ENCODE data around the gene TEX9.

TEX9 gene

GRCh38 chr15:56460071-56460470, 94.8 kb downstream of the TEX9 start:
- H2BK120ac ChIP-seq (ENCODE audit: insufficient read depth, low read length, poor library complexity): no peak overlapping the region
- no peak overlapping the region for H4K12ac ChIP-seq (ENCODE audit: low read depth, low read length)
- H3K4me2 ChIP-seq (ENCODE audit: low read length): no peak overlapping the region
- H3K79me2 ChIP-seq (ENCODE audit: control insufficient read depth, insufficient read depth, low read length, poor library complexity): no peaks in the 10 kb centered on the region
- H3K4me3 ChIP-seq (ENCODE audit: low read depth, low read length): no peak overlapping the region
- no peaks in the 10 kb centered on the region for H3K36me3 ChIP-seq (ENCODE audit: control insufficient read depth in 1 of 2, insufficient read depth in 2 of 2, low read length in 2 of 2)
- no peak overlapping the region for H4K91ac ChIP-seq (ENCODE audit: low read depth, low read length)
- DNase-seq: no peak
- H2BK5ac ChIP-seq (ENCODE audit: low read depth, low read length, poor library complexity): no peak overlapping the region
- no peaks in the 10 kb centered on the region for H3K79me1 ChIP-seq (ENCODE audit: low read length)
- no peak overlapping the region for H3K18ac ChIP-seq (ENCODE audit: low read length)
- WGBS (ENCODE audit: extremely low coverage, insufficient coverage, insufficient read length): no CpG with 5 or more reads among the region's 1 CpG
- H2AK5ac ChIP-seq (ENCODE audit: low read length): no peak overlapping the region
- no peak overlapping the region for H2AFZ ChIP-seq (ENCODE audit: insufficient read depth, low read length, poor library complexity)
- no peaks in the 10 kb centered on the region for H3K27me3 ChIP-seq (ENCODE audit: insufficient read depth, low read length)
- no peaks in the 10 kb centered on the region for H3K9me3 ChIP-seq (ENCODE audit: insufficient read depth, low read depth, low read length)
- H3K4ac ChIP-seq (ENCODE audit: low read depth, low read length): no peak overlapping the region
- H3K9ac ChIP-seq (ENCODE audit: low read length): no peak overlapping the region
- no peaks in the 10 kb centered on the region for H3K4me1 ChIP-seq (ENCODE audit: control insufficient read depth in 1 of 2, insufficient read depth in 2 of 2, low read length in 2 of 2)
- H3K27ac ChIP-seq (ENCODE audit: low read depth, low read length): no peak overlapping the region
- H2BK12ac ChIP-seq (ENCODE audit: low read length): no peak overlapping the region
- no peak overlapping the region for H3K14ac ChIP-seq (ENCODE audit: low read length)
- H3K23ac ChIP-seq (ENCODE audit: low read length): no peak overlapping the region
- H4K8ac ChIP-seq (ENCODE audit: low read depth, low read length): no peak overlapping the region

GRCh38 chr15:56460947-56461346, 95.7 kb downstream of the TEX9 start:
- no peak overlapping the region for H3K23ac ChIP-seq (ENCODE audit: low read length)
- no CpG with 5 or more reads among the region's 2 CpGs for WGBS (ENCODE audit: extremely low coverage, insufficient coverage, insufficient read length)
- no peak for DNase-seq
- no peaks in the 10 kb centered on the region for H3K79me2 ChIP-seq (ENCODE audit: control insufficient read depth, insufficient read depth, low read length, poor library complexity)
- H2AK5ac ChIP-seq (ENCODE audit: low read length): no peak overlapping the region
- H3K14ac ChIP-seq (ENCODE audit: low read length): no peak overlapping the region
- H3K18ac ChIP-seq (ENCODE audit: low read length): no peak overlapping the region
- H3K27me3 ChIP-seq (ENCODE audit: insufficient read depth, low read length): no peaks in the 10 kb centered on the region
- H4K12ac ChIP-seq (ENCODE audit: low read depth, low read length): no peak overlapping the region
- H3K4me1 ChIP-seq (ENCODE audit: control insufficient read depth in 1 of 2, insufficient read depth in 2 of 2, low read length in 2 of 2): no peaks in the 10 kb centered on the region
- H3K27ac ChIP-seq (ENCODE audit: low read depth, low read length): no peak overlapping the region
- H2BK5ac ChIP-seq (ENCODE audit: low read depth, low read length, poor library complexity): no peak overlapping the region
- H3K4me2 ChIP-seq (ENCODE audit: low read length): no peak overlapping the region
- H3K79me1 ChIP-seq (ENCODE audit: low read length): no peaks in the 10 kb centered on the region
- H3K9me3 ChIP-seq (ENCODE audit: insufficient read depth, low read depth, low read length): no peaks in the 10 kb centered on the region
- no peak overlapping the region for H3K9ac ChIP-seq (ENCODE audit: low read length)
- no peak overlapping the region for H3K4ac ChIP-seq (ENCODE audit: low read depth, low read length)
- no peak overlapping the region for H4K8ac ChIP-seq (ENCODE audit: low read depth, low read length)
- H2BK120ac ChIP-seq (ENCODE audit: insufficient read depth, low read length, poor library complexity): no peak overlapping the region
- no peak overlapping the region for H2BK12ac ChIP-seq (ENCODE audit: low read length)
- H3K4me3 ChIP-seq (ENCODE audit: low read depth, low read length): no peak overlapping the region
- H4K91ac ChIP-seq (ENCODE audit: low read depth, low read length): no peak overlapping the region
- no peak overlapping the region for H2AFZ ChIP-seq (ENCODE audit: insufficient read depth, low read length, poor library complexity)
- no peaks in the 10 kb centered on the region for H3K36me3 ChIP-seq (ENCODE audit: control insufficient read depth in 1 of 2, insufficient read depth in 2 of 2, low read length in 2 of 2)

GRCh38 chr15:56464893-56465520, 99.8 kb downstream of the TEX9 start, which contains the start of gene MNS1:
MNS1 (minus strand) TSS chr15:56465137; CDS start chr15:56464972, 165 bp downstream.
- H3K4ac ChIP-seq (ENCODE audit: low read depth, low read length): no peak within 1 kb of the TSS
- H3K9me3 ChIP-seq (ENCODE audit: insufficient read depth, low read depth, low read length): no peaks in the 10 kb centered on the region
- no peak within 1 kb of the TSS for H2BK5ac ChIP-seq (ENCODE audit: low read depth, low read length, poor library complexity)
- H4K8ac ChIP-seq (ENCODE audit: low read depth, low read length): no peak within 1 kb of the TSS
- H4K12ac ChIP-seq (ENCODE audit: low read depth, low read length): no peak within 1 kb of the TSS
- no peak within 1 kb of the TSS for H2AK5ac ChIP-seq (ENCODE audit: low read length)
- no peak within 1 kb of the TSS for H3K14ac ChIP-seq (ENCODE audit: low read length)
- H3K23ac ChIP-seq (ENCODE audit: low read length): no peak within 1 kb of the TSS
- no peak within 1 kb of the TSS for H4K91ac ChIP-seq (ENCODE audit: low read depth, low read length)
- WGBS (ENCODE audit: extremely low coverage, insufficient coverage, insufficient read length): no CpG with 5 or more reads among the region's 38 CpGs
- H3K9ac ChIP-seq (ENCODE audit: low read length): no peak within 1 kb of the TSS
- H3K27me3 ChIP-seq (ENCODE audit: insufficient read depth, low read length): no peaks in the 10 kb centered on the region
- H3K79me1 ChIP-seq (ENCODE audit: low read length): no peaks in the 10 kb centered on the region
- DNase-seq: peak; percentile 97 to 98
- no peak within 1 kb of the TSS for H2AFZ ChIP-seq (ENCODE audit: insufficient read depth, low read length, poor library complexity)
- H3K27ac ChIP-seq (ENCODE audit: low read depth, low read length): no peak within 1 kb of the TSS
- no peak within 1 kb of the TSS for H3K18ac ChIP-seq (ENCODE audit: low read length)
- no peaks in the 10 kb centered on the region for H3K36me3 ChIP-seq (ENCODE audit: control insufficient read depth in 1 of 2, insufficient read depth in 2 of 2, low read length in 2 of 2)
- no peaks in the 10 kb centered on the region for H3K4me1 ChIP-seq (ENCODE audit: control insufficient read depth in 1 of 2, insufficient read depth in 2 of 2, low read length in 2 of 2)
- peak within 1 kb of the TSS; percentile 33 for H3K4me3 ChIP-seq (ENCODE audit: low read depth, low read length)
- H2BK12ac ChIP-seq (ENCODE audit: low read length): no peak within 1 kb of the TSS
- H2BK120ac ChIP-seq (ENCODE audit: insufficient read depth, low read length, poor library complexity): no peak within 1 kb of the TSS
- H3K79me2 ChIP-seq (ENCODE audit: control insufficient read depth, insufficient read depth, low read length, poor library complexity): no peaks in the 10 kb centered on the region
- peak within 1 kb of the TSS; percentile 63 for H3K4me2 ChIP-seq (ENCODE audit: low read length)

- Histone ChIP-seq H3K36me3 (ENCODE audit: control insufficient read depth in 1 of 2, insufficient read depth in 2 of 2, low read length in 2 of 2) (no peaks in the 10 kb centered on the region), H2BK120ac (ENCODE audit: insufficient read depth, low read length, poor library complexity) (no peak overlapping the region), H3K9ac (ENCODE audit: low read length) (no peak overlapping the region), H4K12ac (ENCODE audit: low read depth, low read length) (no peak overlapping the region), H3K4ac (ENCODE audit: low read depth, low read length) (no peak overlapping the region), H3K79me2 (ENCODE audit: control insufficient read depth, insufficient read depth, low read length, poor library complexity) (no peaks in the 10 kb centered on the region), H3K4me1 (ENCODE audit: control insufficient read depth in 1 of 2, insufficient read depth in 2 of 2, low read length in 2 of 2) (no peaks in the 10 kb centered on the region), H4K91ac (ENCODE audit: low read depth, low read length) (no peak overlapping the region), H3K23ac (ENCODE audit: low read length) (no peak overlapping the region), H2BK12ac (ENCODE audit: low read length) (no peak overlapping the region), H3K9me3 (ENCODE audit: insufficient read depth, low read depth, low read length) (no peaks in the 10 kb centered on the region), H2AK5ac (ENCODE audit: low read length) (no peak overlapping the region), H3K4me3 (ENCODE audit: low read depth, low read length) (no peak overlapping the region), H3K4me2 (ENCODE audit: low read length) (no peak overlapping the region), H3K27ac (ENCODE audit: low read depth, low read length) (no peak overlapping the region), H3K27me3 (ENCODE audit: insufficient read depth, low read length) (no peaks in the 10 kb centered on the region), H3K79me1 (ENCODE audit: low read length) (no peaks in the 10 kb centered on the region), H3K18ac (ENCODE audit: low read length) (no peak overlapping the region), H3K14ac (ENCODE audit: low read length) (no peak overlapping the region), H2AFZ (ENCODE audit: insufficient read depth, low read length, poor library complexity) (no peak overlapping the region), H2BK5ac (ENCODE audit: low read depth, low read length, poor library complexity) (no peak overlapping the region), H4K8ac (ENCODE audit: low read depth, low read length) (no peak overlapping the region)
- DNase-seq: no peak
- WGBS (ENCODE audit: extremely low coverage, insufficient coverage, insufficient read length): no CpG with 5 or more reads among the region's 3 CpGs
Measured at GRCh38 chr15:56467616-56468015, 102.4 kb downstream of the TEX9 start.
